Glutamatergic neuron (in vitro differentiated cells): Measurements from ENCODE around the gene BRD4. TPM values are rescaled to one million over a fixed set of nuclear protein-coding genes. Genes with fewer than 3 reads are reported as not detected.
"Not testable (repeated sequence)": the region's sequence is repeated elsewhere in the genome, so short reads cannot be mapped to it uniquely, and the experiment has no call there.

Source experiments
- DNase-seq: peaks from one replicate; pipeline ENCODE4 v3.0.0; 2022
- H3K27ac Mint-ChIP-seq: one replicate; pipeline ENCODE4 v1.8.0; 2020; ENCODE audit warnings: mild to moderate bottlenecking, mixed read lengths, inconsistent platforms; ENCODE audit not compliant: unreplicated experiment
- H3K27me3 Mint-ChIP-seq: one replicate; pipeline ENCODE4 v1.8.0; 2020; ENCODE audit warnings: mild to moderate bottlenecking, moderate library complexity, mixed read lengths, inconsistent platforms; ENCODE audit not compliant: unreplicated experiment
- H3K36me3 Mint-ChIP-seq: one replicate; pipeline ENCODE4 v1.8.0; 2020; ENCODE audit warnings: mild to moderate bottlenecking, mixed read lengths, inconsistent platforms; ENCODE audit not compliant: unreplicated experiment
- H3K4me1 Mint-ChIP-seq: one replicate; pipeline ENCODE4 v1.8.0; 2020; ENCODE audit warnings: mild to moderate bottlenecking, low read depth, mixed read lengths, inconsistent platforms; ENCODE audit not compliant: unreplicated experiment
- H3K4me3 Mint-ChIP-seq: one replicate; pipeline ENCODE4 v1.8.0; 2020; ENCODE audit warnings: mild to moderate bottlenecking, mixed read lengths, inconsistent platforms; ENCODE audit not compliant: unreplicated experiment
- H3K9me3 Mint-ChIP-seq: one replicate; pipeline ENCODE4 v1.8.0; 2020; ENCODE audit warnings: mild to moderate bottlenecking, moderate library complexity, mixed read lengths, inconsistent platforms; ENCODE audit not compliant: unreplicated experiment
- total RNA-seq: library from RNA; stranded (reverse); fragmentation: NEBNext Ultra II Directional; extraction: Animal tissue kit (Norgen Biotek cat#: 25700); gene quantifications from one replicate; pipeline ENCODE4 v1.2.1, GENCODE V29; 2021; ENCODE audit not compliant: unreplicated experiment
- TF ChIP-seq, protein P1 (sequence below): fragments of 200-600 bp; sonication (generic); IDR thresholded peaks from one replicate; pipeline ENCODE4 v1.5.0; 2021; ENCODE audit not compliant: partially characterized antibody, unreplicated experiment

BRD4 gene
- total RNA-seq, 1 donor from 2014 or later, result 162 TPM

DNA sequence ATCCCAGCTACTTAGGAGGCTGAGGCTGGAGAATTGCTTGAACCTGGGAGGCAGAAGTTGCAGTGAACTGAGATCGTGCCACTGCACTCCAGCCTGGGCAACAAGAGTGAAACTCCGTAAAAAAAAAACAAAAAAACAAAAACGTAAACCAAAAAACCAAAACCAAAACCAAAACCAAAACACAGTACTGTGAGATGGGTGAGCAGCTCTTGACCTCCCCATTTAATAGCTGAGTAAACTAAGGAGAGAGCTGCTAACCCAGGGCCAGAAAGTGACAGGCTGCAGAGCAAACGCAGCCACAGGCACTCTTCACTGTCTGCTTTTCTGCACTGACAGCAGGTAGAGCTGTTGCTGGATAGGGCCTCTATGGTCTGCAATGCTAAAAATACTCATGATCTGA is 27.7 kb upstream of the BRD4 start:
- not testable (repeated sequence) for H3K27me3 Mint-ChIP-seq, H3K27ac Mint-ChIP-seq, H3K4me1 Mint-ChIP-seq, H3K4me3 Mint-ChIP-seq, DNase-seq, H3K9me3 Mint-ChIP-seq
- peaks cover 12% of the 10 kb centered on the region for H3K36me3 Mint-ChIP-seq

DNA sequence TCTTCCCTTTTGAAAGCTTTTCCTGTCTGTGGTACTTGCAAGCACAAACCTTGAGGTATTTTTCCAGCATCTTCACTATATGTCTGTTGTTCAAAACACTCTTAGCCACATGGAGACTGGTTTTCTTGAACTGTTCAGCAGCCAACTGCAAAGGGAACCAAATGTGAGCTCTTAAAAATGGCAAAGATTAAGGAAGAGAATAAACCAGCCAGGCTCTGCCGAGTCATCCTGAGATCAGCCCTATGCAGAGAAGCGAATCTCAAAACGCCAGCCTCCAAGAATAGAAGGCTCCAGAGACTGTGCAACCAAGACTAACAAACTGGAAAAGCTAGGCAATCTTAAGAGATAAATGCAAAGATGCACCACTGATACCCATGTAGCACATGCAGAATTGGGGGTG is 26.6 kb upstream of the BRD4 start:
- H3K27me3 Mint-ChIP-seq, result peaks cover 8% of the 10 kb centered on the region
- H3K4me1 Mint-ChIP-seq, result no peaks in the 10 kb centered on the region
- peaks cover 11% of the 10 kb centered on the region for H3K36me3 Mint-ChIP-seq
- TF ChIP-seq, protein P1, sequence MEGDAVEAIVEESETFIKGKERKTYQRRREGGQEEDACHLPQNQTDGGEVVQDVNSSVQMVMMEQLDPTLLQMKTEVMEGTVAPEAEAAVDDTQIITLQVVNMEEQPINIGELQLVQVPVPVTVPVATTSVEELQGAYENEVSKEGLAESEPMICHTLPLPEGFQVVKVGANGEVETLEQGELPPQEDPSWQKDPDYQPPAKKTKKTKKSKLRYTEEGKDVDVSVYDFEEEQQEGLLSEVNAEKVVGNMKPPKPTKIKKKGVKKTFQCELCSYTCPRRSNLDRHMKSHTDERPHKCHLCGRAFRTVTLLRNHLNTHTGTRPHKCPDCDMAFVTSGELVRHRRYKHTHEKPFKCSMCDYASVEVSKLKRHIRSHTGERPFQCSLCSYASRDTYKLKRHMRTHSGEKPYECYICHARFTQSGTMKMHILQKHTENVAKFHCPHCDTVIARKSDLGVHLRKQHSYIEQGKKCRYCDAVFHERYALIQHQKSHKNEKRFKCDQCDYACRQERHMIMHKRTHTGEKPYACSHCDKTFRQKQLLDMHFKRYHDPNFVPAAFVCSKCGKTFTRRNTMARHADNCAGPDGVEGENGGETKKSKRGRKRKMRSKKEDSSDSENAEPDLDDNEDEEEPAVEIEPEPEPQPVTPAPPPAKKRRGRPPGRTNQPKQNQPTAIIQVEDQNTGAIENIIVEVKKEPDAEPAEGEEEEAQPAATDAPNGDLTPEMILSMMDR, result no peak
- H3K27ac Mint-ChIP-seq, result no peak overlapping the region
- DNase-seq, result no peak
- H3K4me3 Mint-ChIP-seq, result no peak overlapping the region
- peaks cover 9% of the 10 kb centered on the region for H3K9me3 Mint-ChIP-seq

DNA sequence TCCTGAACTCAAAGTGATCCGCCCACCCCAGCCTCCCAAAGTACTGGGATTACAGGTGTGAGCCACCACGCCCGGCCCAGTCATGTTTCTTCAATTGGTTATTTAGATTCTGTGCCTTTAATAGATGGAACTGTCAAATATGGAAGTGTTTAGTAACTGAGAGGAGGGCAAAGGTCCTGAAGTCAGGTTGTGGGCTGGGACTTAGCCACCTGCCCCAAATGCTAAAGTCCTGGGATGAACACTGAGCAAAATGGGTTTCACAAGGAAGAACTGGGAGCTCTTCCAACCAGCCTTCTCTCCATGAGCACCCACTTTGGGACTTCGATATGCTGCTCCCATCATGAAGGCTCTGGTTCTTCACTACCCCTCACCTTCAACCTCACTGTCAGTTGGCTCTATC is 25.6 kb upstream of the BRD4 start:
- Mint-ChIP-seq H3K4me1 (no peaks in the 10 kb centered on the region), H3K27ac (no peak overlapping the region), H3K27me3 (peaks cover 6% of the 10 kb centered on the region), H3K36me3 (peaks cover 8% of the 10 kb centered on the region), H3K4me3 (no peak overlapping the region), H3K9me3 (peaks cover 7% of the 10 kb centered on the region)
- DNase-seq, result no peak
- TF ChIP-seq, protein P1, result no peak

DNA sequence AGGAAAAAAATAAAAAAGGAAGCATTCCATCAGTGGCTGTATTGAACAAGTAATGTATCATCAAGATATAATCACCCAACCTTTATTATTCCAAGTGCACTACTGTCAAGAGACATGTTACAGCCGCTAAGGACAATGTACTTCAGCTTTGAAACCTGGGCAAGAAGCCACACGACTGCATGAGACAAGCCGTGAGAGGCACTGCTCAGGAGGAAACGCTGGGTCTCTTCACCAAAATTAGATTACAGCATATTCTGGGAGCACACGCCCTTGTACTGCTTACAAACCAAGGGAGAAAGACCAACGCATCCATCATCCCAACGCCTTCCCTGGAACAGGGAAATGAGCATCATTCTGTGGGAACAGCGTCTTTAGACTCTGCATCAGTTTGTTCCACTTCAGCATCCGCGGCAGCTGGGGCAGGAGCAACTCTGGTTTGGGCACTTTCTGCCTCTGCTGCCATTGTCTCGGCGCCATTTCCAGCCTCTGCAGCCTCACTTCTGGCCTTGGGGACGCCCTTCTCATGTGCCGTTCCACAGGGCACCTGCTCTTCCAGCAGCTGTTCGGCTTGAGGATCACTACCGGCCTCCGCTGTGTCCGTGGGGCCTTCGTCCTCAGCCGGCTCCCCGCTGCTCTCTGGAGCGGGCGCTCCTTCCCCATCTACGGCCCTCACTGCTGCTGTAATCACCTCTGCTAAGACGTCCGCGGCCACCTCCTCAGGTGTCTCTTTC is 22.4 kb upstream of the BRD4 start:
- TF ChIP-seq, protein P1, result no peak
- Mint-ChIP-seq H3K36me3 (no peaks in the 10 kb centered on the region), H3K4me1 (no peaks in the 10 kb centered on the region), H3K9me3 (peaks cover 1% of the 10 kb centered on the region), H3K4me3 (no peak overlapping the region), H3K27ac (peak overlapping the region; percentile 12), H3K27me3 (peaks cover 6% of the 10 kb centered on the region)
- no peak for DNase-seq

DNA sequence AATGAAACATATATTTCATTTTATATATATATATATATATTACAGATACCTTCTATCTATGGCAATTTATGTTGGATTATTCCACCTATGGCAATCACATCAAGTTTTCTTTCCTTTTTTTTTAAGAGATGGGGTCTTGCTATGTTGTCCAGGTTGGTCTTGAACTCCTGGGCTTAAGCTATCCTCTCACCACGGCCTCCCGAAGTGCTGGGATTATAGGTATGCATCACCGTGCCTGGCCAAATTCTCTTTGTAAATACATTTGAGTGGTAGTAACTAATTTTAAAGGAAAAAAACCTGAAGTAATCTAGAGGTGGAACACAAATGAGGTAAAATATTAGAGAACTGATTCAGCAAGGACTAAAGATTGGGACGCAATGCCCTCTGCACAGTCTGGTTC is 21.6 kb upstream of the BRD4 start:
- no peaks in the 10 kb centered on the region for H3K36me3 Mint-ChIP-seq
- peaks cover 1% of the 10 kb centered on the region for H3K9me3 Mint-ChIP-seq
- TF ChIP-seq, protein P1, result no peak
- peaks cover 4% of the 10 kb centered on the region for H3K27me3 Mint-ChIP-seq
- no peak for DNase-seq
- no peak overlapping the region for H3K4me3 Mint-ChIP-seq
- H3K27ac Mint-ChIP-seq, result no peak overlapping the region
- H3K4me1 Mint-ChIP-seq, result no peaks in the 10 kb centered on the region

DNA sequence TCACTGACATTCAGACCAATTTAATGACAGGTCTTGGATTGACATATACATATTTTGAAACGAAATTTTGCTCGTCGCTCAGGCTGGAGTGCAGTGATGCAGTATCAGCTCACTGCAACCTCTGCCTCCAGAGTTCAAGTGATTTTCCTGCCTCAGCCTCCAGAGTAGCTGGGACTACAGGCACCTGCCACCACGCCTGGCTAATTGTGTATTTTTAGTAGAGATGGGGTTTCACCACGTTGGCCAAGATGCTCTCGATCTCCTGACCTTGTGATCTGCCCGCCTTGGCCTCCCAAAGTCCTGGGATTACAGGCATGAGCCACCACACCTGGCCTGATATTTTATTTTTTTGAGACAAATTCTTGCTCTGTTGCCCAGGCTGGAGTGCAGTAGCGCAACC is 20.2 kb upstream of the BRD4 start:
- H3K9me3 Mint-ChIP-seq, H3K4me3 Mint-ChIP-seq, DNase-seq, H3K36me3 Mint-ChIP-seq, H3K27ac Mint-ChIP-seq, H3K4me1 Mint-ChIP-seq, H3K27me3 Mint-ChIP-seq: not testable (repeated sequence)

DNA sequence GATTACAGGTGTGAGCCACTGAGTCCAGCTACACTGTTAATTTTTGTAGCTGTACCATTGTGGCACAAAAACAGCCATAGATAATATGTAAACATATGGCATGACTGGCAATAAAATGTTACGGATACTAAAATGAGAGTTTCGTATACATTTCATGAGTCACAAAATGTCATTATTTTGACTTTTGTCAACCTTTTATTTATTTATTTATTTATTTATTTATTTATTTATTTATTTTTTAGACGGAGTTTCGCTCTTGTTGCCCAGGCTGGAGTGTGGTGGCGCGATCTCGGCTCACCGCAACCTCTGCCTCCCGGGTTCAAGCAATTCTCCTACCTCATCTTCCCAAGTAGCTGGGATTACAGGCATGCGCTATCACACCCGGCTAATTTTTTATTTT is 9.0 kb upstream of the BRD4 start:
- H3K27ac Mint-ChIP-seq, H3K36me3 Mint-ChIP-seq, DNase-seq, H3K4me3 Mint-ChIP-seq, H3K4me1 Mint-ChIP-seq, H3K27me3 Mint-ChIP-seq, H3K9me3 Mint-ChIP-seq: not testable (repeated sequence)
